GM19397 (cell line): ENCODE results near the gene TBC1D5.
A peak's percentile ranks its signal among the peaks of the same experiment; 100 is the strongest.
"Not testable (repeated sequence)": the region's sequence is repeated elsewhere in the genome, so short reads cannot be mapped to it uniquely, and the experiment has no call there.

Source experiments
- ATAC-seq: cut with Tn5 transposase; IDR thresholded peaks from one replicate; pipeline ENCODE4 v1.9.1; 2021; ENCODE audit warnings: mild to moderate bottlenecking, moderate library complexity; ENCODE audit not compliant: unreplicated experiment

The TBC1D5 gene

GRCh38 chr3:17742102-17742879, at the start of gene TBC1D5:
Gene TBC1D5 (minus strand): TSS chr3:17742631. CDS start chr3:17508570, 234,061 bp downstream.
- peak; percentile 84 for ATAC-seq

- ATAC-seq = no peak
Observed at GRCh38 chr3:17783426-17783825, 41.0 kb upstream of the TBC1D5 start.

- ATAC-seq = no peak
Observed at GRCh38 chr3:17782751-17783150, 40.3 kb upstream of the TBC1D5 start.

GRCh38 chr3:17780369-17780768, 37.9 kb upstream of the TBC1D5 start:
- not testable (repeated sequence) for ATAC-seq

GRCh38 chr3:17779304-17780250, 37.1 kb upstream of the TBC1D5 start:
- not testable (repeated sequence) for ATAC-seq

- ATAC-seq = not testable (repeated sequence)
Observed at GRCh38 chr3:17777326-17777725, 34.9 kb upstream of the TBC1D5 start.

- ATAC-seq = no peak
Observed at GRCh38 chr3:17775073-17775472, 32.6 kb upstream of the TBC1D5 start.

GRCh38 chr3:17774180-17774910, 31.9 kb upstream of the TBC1D5 start:
- not testable (repeated sequence) for ATAC-seq

- ATAC-seq = no peak
Observed at GRCh38 chr3:17772556-17772955, 30.1 kb upstream of the TBC1D5 start.

- ATAC-seq = no peak
Observed at GRCh38 chr3:17771177-17772017, 29.0 kb upstream of the TBC1D5 start.

- no peak for ATAC-seq
Observed at GRCh38 chr3:17770682-17771081, 28.3 kb upstream of the TBC1D5 start.

- peak; percentile 80 for ATAC-seq
Observed at GRCh38 chr3:17765819-17766472, 23.5 kb upstream of the TBC1D5 start.

- no peak for ATAC-seq
Observed at GRCh38 chr3:17761563-17761962, 19.1 kb upstream of the TBC1D5 start.

- no peak for ATAC-seq
Observed at GRCh38 chr3:17759901-17760300, 17.5 kb upstream of the TBC1D5 start.

- ATAC-seq = no peak
Observed at GRCh38 chr3:17755836-17756235, 13.4 kb upstream of the TBC1D5 start.

- ATAC-seq = no peak
Observed at GRCh38 chr3:17753632-17753992, 11.2 kb upstream of the TBC1D5 start.

GRCh38 chr3:17752876-17753631, 10.6 kb upstream of the TBC1D5 start:
- ATAC-seq = no peak

GRCh38 chr3:17752436-17752835, 10.0 kb upstream of the TBC1D5 start:
- ATAC-seq = no peak

- ATAC-seq = peak; percentile 21
Observed at GRCh38 chr3:17749705-17750293, 7.4 kb upstream of the TBC1D5 start.
